ENCODE data around the gene NPPA. TPM values are rescaled to one million over a fixed set of nuclear protein-coding genes. Genes with fewer than 3 reads are reported as not detected.

The NPPA gene
- total and polyA plus RNA-seq, 9 of the 15 experiments (the other 6 are each of a cell fraction or from before 2014, with no cell fraction given): not detected

DNA sequence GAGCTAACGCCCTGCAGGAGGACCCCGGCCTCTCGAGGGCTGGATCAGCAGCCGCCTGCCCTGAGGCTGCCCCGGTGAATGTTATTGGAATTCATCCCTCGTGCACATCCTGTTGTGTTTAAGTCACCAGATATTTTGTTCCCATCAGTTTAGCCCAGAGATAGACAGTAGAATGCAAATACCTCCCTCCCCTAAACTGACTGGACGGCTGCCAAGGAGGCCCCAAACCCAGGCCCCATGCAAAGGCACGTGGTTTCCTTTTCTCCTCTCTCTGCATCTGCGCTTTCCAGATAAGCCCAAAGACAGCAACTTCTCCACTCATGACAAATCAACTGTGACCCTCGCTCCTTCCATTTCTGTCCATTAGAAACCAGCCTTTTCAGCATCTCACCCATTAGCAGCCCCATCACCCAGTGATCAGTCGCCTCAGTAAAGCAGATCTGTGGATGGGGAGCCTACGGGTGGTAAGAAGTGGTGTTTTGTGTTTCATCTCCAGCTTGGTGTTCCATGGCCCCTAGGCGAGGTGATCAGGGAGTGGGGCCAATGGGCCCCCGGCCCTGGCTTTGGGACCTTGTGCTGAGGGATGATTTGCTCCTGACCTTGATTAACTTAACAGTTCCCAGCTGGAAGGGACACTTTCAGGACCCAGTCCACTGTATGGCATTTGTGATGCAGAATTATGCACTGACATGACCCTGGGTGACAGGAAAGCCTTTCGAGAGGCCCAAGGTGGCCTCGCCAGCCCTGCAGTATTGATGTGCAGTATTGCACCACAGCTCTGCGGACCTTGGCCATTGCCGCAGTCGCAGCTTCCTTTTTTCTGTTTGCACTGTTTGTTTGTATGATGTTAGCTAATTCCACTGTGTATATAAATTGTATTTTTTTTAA, 5.2 kb downstream of the NPPA start (continued):
- TF ChIP-seq ZNF239 (CRISPR knock-in tag; IDR thresholded peaks at IDR 0.05): peak; percentile 16; the same call in 1 of the 2 replicates
- no peak for TF ChIP-seq BCL6 (CRISPR knock-in tag; IDR thresholded peaks at IDR 0.05)
- peak; percentile 92 for TF ChIP-seq MXI1 (IDR thresholded peaks at IDR 0.05; ENCODE audit: low read depth, low read length)
- TF ChIP-seq ZNF197 (CRISPR knock-in tag; IDR thresholded peaks at IDR 0.05; ENCODE audit: low read depth): peak; percentile 93
- peak; percentile 94 for TF ChIP-seq RAD51 (IDR thresholded peaks at IDR 0.05; ENCODE audit: borderline replicate concordance, low read depth)
- 0 out of 2 replicates have a peak, but pooled peaks have one; percentile 29 for TF ChIP-seq CHD2 (IDR thresholded peaks at IDR 0.05; ENCODE audit: low read depth, low read length)
- peak; percentile 98 for TF ChIP-seq CBFA2T3 (IDR thresholded peaks at IDR 0.05)
- peak; percentile 99 for TF ChIP-seq CTBP1 (IDR thresholded peaks at IDR 0.05; ENCODE audit: borderline replicate concordance)
- peak; percentile 84 to 90 for TF ChIP-seq TBL1XR1 (IDR thresholded peaks at IDR 0.05; ENCODE audit: low read length in 2 of 2)
- peak; percentile 60 for TF ChIP-seq GABPA (tag; conservative IDR thresholded peaks at IDR 0.05; ENCODE audit: low read depth)
- TF ChIP-seq MAFF (IDR thresholded peaks at IDR 0.05; ENCODE audit: low read length): no peak
- TF ChIP-seq, protein P1, sequence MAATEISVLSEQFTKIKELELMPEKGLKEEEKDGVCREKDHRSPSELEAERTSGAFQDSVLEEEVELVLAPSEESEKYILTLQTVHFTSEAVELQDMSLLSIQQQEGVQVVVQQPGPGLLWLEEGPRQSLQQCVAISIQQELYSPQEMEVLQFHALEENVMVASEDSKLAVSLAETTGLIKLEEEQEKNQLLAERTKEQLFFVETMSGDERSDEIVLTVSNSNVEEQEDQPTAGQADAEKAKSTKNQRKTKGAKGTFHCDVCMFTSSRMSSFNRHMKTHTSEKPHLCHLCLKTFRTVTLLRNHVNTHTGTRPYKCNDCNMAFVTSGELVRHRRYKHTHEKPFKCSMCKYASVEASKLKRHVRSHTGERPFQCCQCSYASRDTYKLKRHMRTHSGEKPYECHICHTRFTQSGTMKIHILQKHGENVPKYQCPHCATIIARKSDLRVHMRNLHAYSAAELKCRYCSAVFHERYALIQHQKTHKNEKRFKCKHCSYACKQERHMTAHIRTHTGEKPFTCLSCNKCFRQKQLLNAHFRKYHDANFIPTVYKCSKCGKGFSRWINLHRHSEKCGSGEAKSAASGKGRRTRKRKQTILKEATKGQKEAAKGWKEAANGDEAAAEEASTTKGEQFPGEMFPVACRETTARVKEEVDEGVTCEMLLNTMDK (IDR thresholded peaks at IDR 0.05; ENCODE audit: borderline replicate concordance, insufficient read depth, low read depth, low read length, poor library complexity, severe bottlenecking): no peak
- peak; percentile 95 for TF ChIP-seq TOE1 (IDR thresholded peaks at IDR 0.05; ENCODE audit: borderline replicate concordance)
- TF ChIP-seq TOE1 (CRISPR knock-in tag; IDR thresholded peaks at IDR 0.05; ENCODE audit: borderline replicate concordance, low read depth): no peak
- TF ChIP-seq, protein P2, sequence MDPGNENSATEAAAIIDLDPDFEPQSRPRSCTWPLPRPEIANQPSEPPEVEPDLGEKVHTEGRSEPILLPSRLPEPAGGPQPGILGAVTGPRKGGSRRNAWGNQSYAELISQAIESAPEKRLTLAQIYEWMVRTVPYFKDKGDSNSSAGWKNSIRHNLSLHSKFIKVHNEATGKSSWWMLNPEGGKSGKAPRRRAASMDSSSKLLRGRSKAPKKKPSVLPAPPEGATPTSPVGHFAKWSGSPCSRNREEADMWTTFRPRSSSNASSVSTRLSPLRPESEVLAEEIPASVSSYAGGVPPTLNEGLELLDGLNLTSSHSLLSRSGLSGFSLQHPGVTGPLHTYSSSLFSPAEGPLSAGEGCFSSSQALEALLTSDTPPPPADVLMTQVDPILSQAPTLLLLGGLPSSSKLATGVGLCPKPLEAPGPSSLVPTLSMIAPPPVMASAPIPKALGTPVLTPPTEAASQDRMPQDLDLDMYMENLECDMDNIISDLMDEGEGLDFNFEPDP (CRISPR knock-in tag; IDR thresholded peaks at IDR 0.05): no peak
- TF ChIP-seq ZNF224 (CRISPR knock-in tag; IDR thresholded peaks at IDR 0.05): no peak
- TF ChIP-seq TCF3 (CRISPR knock-in tag; IDR thresholded peaks at IDR 0.05): peak; percentile 98
- no peak for TF ChIP-seq RBM25 (IDR thresholded peaks at IDR 0.05; ENCODE audit: low read depth, low read length, severe bottlenecking)
- TF ChIP-seq HDGF (IDR thresholded peaks at IDR 0.05): peak; percentile 61
- TF ChIP-seq ZFPM2 (CRISPR knock-in tag; IDR thresholded peaks at IDR 0.05): 0 out of 2 replicates have a peak, but pooled peaks have one; percentile 55
- peak; percentile 83 for TF ChIP-seq ZNF766 (CRISPR knock-in tag; conservative IDR thresholded peaks at IDR 0.05)
- TF ChIP-seq CXXC5 (CRISPR knock-in tag; IDR thresholded peaks at IDR 0.05): peak; percentile 86
- TF ChIP-seq JUNB (CRISPR knock-in tag; conservative IDR thresholded peaks at IDR 0.05): no peak
- TF ChIP-seq, protein P3, sequence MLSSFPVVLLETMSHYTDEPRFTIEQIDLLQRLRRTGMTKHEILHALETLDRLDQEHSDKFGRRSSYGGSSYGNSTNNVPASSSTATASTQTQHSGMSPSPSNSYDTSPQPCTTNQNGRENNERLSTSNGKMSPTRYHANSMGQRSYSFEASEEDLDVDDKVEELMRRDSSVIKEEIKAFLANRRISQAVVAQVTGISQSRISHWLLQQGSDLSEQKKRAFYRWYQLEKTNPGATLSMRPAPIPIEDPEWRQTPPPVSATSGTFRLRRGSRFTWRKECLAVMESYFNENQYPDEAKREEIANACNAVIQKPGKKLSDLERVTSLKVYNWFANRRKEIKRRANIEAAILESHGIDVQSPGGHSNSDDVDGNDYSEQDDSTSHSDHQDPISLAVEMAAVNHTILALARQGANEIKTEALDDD (IDR thresholded peaks at IDR 0.05): peak; percentile 63; the same call in 1 of the 2 replicates
- TF ChIP-seq HNRNPLL (IDR thresholded peaks at IDR 0.05; ENCODE audit: low read depth, low read length, poor library complexity, severe bottlenecking): peak; percentile 23
- no peak for TF ChIP-seq SREBF2 (CRISPR knock-in tag; IDR thresholded peaks at IDR 0.05)

Data from K562 (cell line).